Activated naive CD4-positive, alpha-beta T cell treated with anti-CD3 and anti-CD28 coated beads, Interleukin-2, amount 10 ng/mL, durations not matched to agents 7 days and 5 days (primary cell): ENCODE measurements around the gene CCNE1.

Source experiments
- CTCF ChIA-PET: fragments of 350-600 bp; sonication (Branson Sonifier 250); formaldehyde crosslinking; loops from one replicate; lab custom pipeline; 2021; ENCODE audit warnings: antibody characterized with exemption; lab: Charles Lee
- DNase-seq: peaks from one replicate; pipeline ENCODE4 v3.0.0-alpha.2; 2020
- H3K27ac Mint-ChIP-seq: one replicate; pipeline ENCODE4 v1.8.0; 2021; ENCODE audit warnings: mild to moderate bottlenecking, moderate library complexity, mixed read lengths
- H3K27me3 Mint-ChIP-seq: one replicate; pipeline ENCODE4 v1.8.0; 2021; ENCODE audit warnings: mild to moderate bottlenecking, mixed read lengths
- H3K36me3 Mint-ChIP-seq: one replicate; pipeline ENCODE4 v1.8.0; 2021; ENCODE audit warnings: mixed read lengths
- H3K4me1 Mint-ChIP-seq: one replicate; pipeline ENCODE4 v1.8.0; 2021; ENCODE audit warnings: mixed read lengths
- H3K4me3 Mint-ChIP-seq: one replicate; pipeline ENCODE4 v1.8.0; 2021; ENCODE audit warnings: mild to moderate bottlenecking, moderate library complexity, mixed read lengths
- H3K9me3 Mint-ChIP-seq: one replicate; pipeline ENCODE4 v1.8.0; 2021; ENCODE audit warnings: mixed read lengths

CCNE1 gene

GRCh38 chr19:29851769-29852521 is 40.2 kb downstream of the CCNE1 start:
- DNase-seq: no peak
- no peak overlapping the region for H3K4me3 Mint-ChIP-seq
- CTCF ChIA-PET: interaction anchor here (1.6 to 4.4 kb wide), 5 partner anchors 16 to 92 kb away, joined by 3 to 14 read pairs (median 5); no protein-coding TSS in a partner anchor
- H3K27ac Mint-ChIP-seq: no peak overlapping the region
- no peaks in the 10 kb centered on the region for H3K36me3 Mint-ChIP-seq
- no peaks in the 10 kb centered on the region for H3K9me3 Mint-ChIP-seq
- peaks cover 7% of the 10 kb centered on the region for H3K4me1 Mint-ChIP-seq
- peaks cover 9% of the 10 kb centered on the region for H3K27me3 Mint-ChIP-seq

- CTCF ChIA-PET: interaction anchor here (1.8 to 4.4 kb wide), 2 partner anchors 14 to 19 kb away, joined by 4 to 14 read pairs; no protein-coding TSS in a partner anchor
- Mint-ChIP-seq H3K27ac (no peak overlapping the region), H3K4me1 (peaks cover 7% of the 10 kb centered on the region), H3K36me3 (no peaks in the 10 kb centered on the region), H3K9me3 (no peaks in the 10 kb centered on the region), H3K27me3 (peaks cover 15% of the 10 kb centered on the region), H3K4me3 (no peak overlapping the region)
- no peak for DNase-seq
Measured at GRCh38 chr19:29854033-29854432, 42.2 kb downstream of the CCNE1 start.

DNA sequence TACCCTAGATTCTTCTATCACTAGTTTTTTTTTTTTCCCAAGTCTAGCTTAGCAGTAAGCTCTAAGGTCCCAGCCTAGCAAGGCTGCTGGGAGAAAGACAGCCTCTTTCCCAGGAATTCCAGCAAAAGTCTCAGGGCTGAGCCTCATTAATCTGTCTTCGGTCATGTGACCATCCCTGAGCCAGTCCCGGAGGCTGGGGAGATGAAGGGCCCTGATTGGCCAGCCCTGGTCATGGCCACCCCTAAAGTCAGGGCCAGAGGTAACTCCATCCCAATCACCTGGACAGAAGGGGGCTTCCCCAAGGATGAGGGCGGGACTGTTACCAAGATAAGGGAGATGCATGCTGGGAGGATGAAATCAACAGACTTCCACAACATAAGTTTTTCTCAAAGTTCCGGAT is 43.3 kb downstream of the CCNE1 start:
- H3K4me3 Mint-ChIP-seq: no peak overlapping the region
- peaks cover 11% of the 10 kb centered on the region for H3K27me3 Mint-ChIP-seq
- no peak overlapping the region for H3K27ac Mint-ChIP-seq
- H3K4me1 Mint-ChIP-seq: peaks cover 7% of the 10 kb centered on the region
- H3K36me3 Mint-ChIP-seq: no peaks in the 10 kb centered on the region
- DNase-seq: no peak
- no peaks in the 10 kb centered on the region for H3K9me3 Mint-ChIP-seq
- CTCF ChIA-PET: no interaction called here

- Mint-ChIP-seq H3K4me3 (no peak overlapping the region), H3K4me1 (peaks cover 7% of the 10 kb centered on the region), H3K9me3 (no peaks in the 10 kb centered on the region), H3K27me3 (peaks cover 16% of the 10 kb centered on the region), H3K36me3 (no peaks in the 10 kb centered on the region), H3K27ac (no peak overlapping the region)
- CTCF ChIA-PET: interaction anchor here (0.6 to 4.2 kb wide), 3 partner anchors 16 to 102 kb away, joined by 3 to 28 read pairs (median 4); no protein-coding TSS in a partner anchor
- DNase-seq: peak; percentile 6
Measured at GRCh38 chr19:29855741-29856500, 44.1 kb downstream of the CCNE1 start.

DNA sequence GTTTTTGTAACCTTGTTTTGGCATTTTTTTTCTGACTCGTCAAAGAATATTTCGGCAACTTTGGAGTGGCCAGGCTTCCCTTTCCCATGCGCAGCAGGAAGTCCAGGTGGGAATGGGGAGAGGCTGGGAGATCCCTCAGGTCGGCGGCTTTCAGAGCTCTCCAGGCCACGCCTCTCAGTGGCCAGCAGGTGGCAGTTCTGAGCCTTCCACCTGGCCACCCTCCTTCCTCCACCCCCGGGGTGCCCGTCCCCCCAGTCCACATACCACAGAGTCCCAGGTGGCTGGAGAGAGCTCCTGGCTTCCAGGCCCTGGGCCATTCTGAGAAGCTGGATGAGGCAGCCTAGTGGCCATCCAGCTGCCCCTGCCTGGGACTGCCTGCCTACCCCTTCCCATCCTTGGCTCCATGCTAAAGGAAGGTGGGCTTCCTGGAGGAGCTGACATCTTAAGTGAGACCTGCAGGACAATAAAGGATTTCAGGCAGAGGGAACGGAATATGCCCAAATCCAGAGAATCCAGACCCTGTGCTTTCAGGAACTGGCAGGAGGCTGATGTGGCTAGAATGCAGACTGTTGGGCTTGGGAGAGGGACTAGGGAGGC is 46.3 kb downstream of the CCNE1 start:
- Mint-ChIP-seq H3K27me3 (peaks cover 36% of the 10 kb centered on the region), H3K36me3 (no peaks in the 10 kb centered on the region), H3K4me3 (no peak overlapping the region), H3K9me3 (no peaks in the 10 kb centered on the region), H3K27ac (no peak overlapping the region), H3K4me1 (no peaks in the 10 kb centered on the region)
- CTCF ChIA-PET: interaction anchor here (0.7 to 4.2 kb wide), 19 partner anchors 9 to 142 kb away, joined by 3 to 28 read pairs (median 3); partner anchors contain the start of gene URI1
- DNase-seq: peak; percentile 60

- no peaks in the 10 kb centered on the region for H3K9me3 Mint-ChIP-seq
- peak; percentile 14 for DNase-seq
- H3K4me3 Mint-ChIP-seq: no peak overlapping the region
- no peak overlapping the region for H3K27ac Mint-ChIP-seq
- peaks cover 40% of the 10 kb centered on the region for H3K27me3 Mint-ChIP-seq
- no peaks in the 10 kb centered on the region for H3K36me3 Mint-ChIP-seq
- CTCF ChIA-PET: interaction anchor here (0.7 to 4.2 kb wide), 14 partner anchors 9 to 134 kb away, joined by 3 to 28 read pairs (median 4); no protein-coding TSS in a partner anchor
- no peaks in the 10 kb centered on the region for H3K4me1 Mint-ChIP-seq
Measured at GRCh38 chr19:29858621-29859020, 46.8 kb downstream of the CCNE1 start.

GRCh38 chr19:29860492-29860891 is 48.7 kb downstream of the CCNE1 start:
- H3K9me3 Mint-ChIP-seq: no peaks in the 10 kb centered on the region
- no peak overlapping the region for H3K4me3 Mint-ChIP-seq
- H3K27ac Mint-ChIP-seq: no peak overlapping the region
- H3K36me3 Mint-ChIP-seq: no peaks in the 10 kb centered on the region
- H3K27me3 Mint-ChIP-seq: peaks cover 54% of the 10 kb centered on the region
- CTCF ChIA-PET: interaction anchor here (0.7 to 1.0 kb wide), 2 partner anchors 14 to 98 kb away, joined by 3 read pairs; no protein-coding TSS in a partner anchor
- H3K4me1 Mint-ChIP-seq: no peaks in the 10 kb centered on the region
- DNase-seq: peak; percentile 21

DNA sequence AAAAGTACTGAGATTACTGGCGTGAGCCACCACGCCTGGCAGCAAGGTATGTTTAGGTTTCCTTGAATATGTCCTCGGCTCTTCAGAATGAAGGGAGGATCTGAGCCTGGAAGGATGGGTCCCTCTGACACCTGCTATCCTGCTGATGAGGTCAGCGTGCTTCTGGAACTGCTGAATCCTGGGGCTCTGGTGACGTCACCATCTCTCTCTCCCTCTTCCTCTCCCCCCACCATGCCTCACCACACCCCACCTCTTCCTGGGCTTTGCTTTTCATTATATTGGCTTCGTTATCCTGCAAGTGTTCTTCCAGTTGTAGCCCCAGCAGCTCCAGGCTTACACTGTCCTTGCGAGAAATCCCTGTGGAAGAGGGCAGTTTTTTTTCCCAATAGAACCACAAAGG is 49.8 kb downstream of the CCNE1 start:
- H3K4me1 Mint-ChIP-seq: no peaks in the 10 kb centered on the region
- no peak overlapping the region for H3K4me3 Mint-ChIP-seq
- peaks cover 60% of the 10 kb centered on the region for H3K27me3 Mint-ChIP-seq
- peaks cover under 1% of the 10 kb centered on the region for H3K9me3 Mint-ChIP-seq
- CTCF ChIA-PET: interaction anchor here (1.0 to 1.9 kb wide), 2 partner anchors 11 to 13 kb away, joined by 3 to 9 read pairs; no protein-coding TSS in a partner anchor
- H3K27ac Mint-ChIP-seq: no peak overlapping the region
- DNase-seq: peak; percentile 13
- no peaks in the 10 kb centered on the region for H3K36me3 Mint-ChIP-seq

- no peak for DNase-seq
- Mint-ChIP-seq H3K27me3 (peaks cover 51% of the 10 kb centered on the region), H3K4me3 (no peak overlapping the region), H3K4me1 (no peaks in the 10 kb centered on the region), H3K36me3 (no peaks in the 10 kb centered on the region), H3K27ac (no peak overlapping the region), H3K9me3 (peaks cover 9% of the 10 kb centered on the region)
- CTCF ChIA-PET: no interaction called here
Measured at GRCh38 chr19:29866011-29866410, 54.2 kb downstream of the CCNE1 start.

GRCh38 chr19:29867984-29868383 is 56.2 kb downstream of the CCNE1 start:
- H3K4me3 Mint-ChIP-seq: no peak overlapping the region
- peaks cover 10% of the 10 kb centered on the region for H3K4me1 Mint-ChIP-seq
- CTCF ChIA-PET: interaction anchor here (0.7 to 1.5 kb wide), 3 partner anchors 15 to 133 kb away, joined by 3 to 4 read pairs (median 3); no protein-coding TSS in a partner anchor

GRCh38 chr19:29871143-29871542 is 59.4 kb downstream of the CCNE1 start:
- peaks cover 13% of the 10 kb centered on the region for H3K4me1 Mint-ChIP-seq
- no peak overlapping the region for H3K27ac Mint-ChIP-seq
- no peaks in the 10 kb centered on the region for H3K36me3 Mint-ChIP-seq
- no peak for DNase-seq
- CTCF ChIA-PET: interaction anchor here (1.7 to 7.2 kb wide), 6 partner anchors 14 to 143 kb away, joined by 3 to 71 read pairs (median 18); no protein-coding TSS in a partner anchor
- peaks cover 43% of the 10 kb centered on the region for H3K27me3 Mint-ChIP-seq
- H3K4me3 Mint-ChIP-seq: no peak overlapping the region
- peaks cover 9% of the 10 kb centered on the region for H3K9me3 Mint-ChIP-seq

More at GRCh38 chr19:29867984-29868383, 56.2 kb downstream of the CCNE1 start:
- no peak for DNase-seq
- Mint-ChIP-seq H3K9me3 (peaks cover 9% of the 10 kb centered on the region), H3K27ac (no peak overlapping the region), H3K36me3 (no peaks in the 10 kb centered on the region), H3K27me3 (peaks cover 50% of the 10 kb centered on the region)

GRCh38 chr19:29872224-29872731 is 60.5 kb downstream of the CCNE1 start:
- Mint-ChIP-seq H3K9me3 (peaks cover 6% of the 10 kb centered on the region), H3K4me3 (peak overlapping the region; percentile 65), H3K27ac (no peak overlapping the region), H3K36me3 (no peaks in the 10 kb centered on the region), H3K27me3 (peaks cover 48% of the 10 kb centered on the region), H3K4me1 (peaks cover 18% of the 10 kb centered on the region)
- peak; percentile 43 for DNase-seq
- CTCF ChIA-PET: interaction anchor here (0.7 to 7.2 kb wide), 19 partner anchors 10 to 174 kb away, joined by 3 to 71 read pairs (median 6); no protein-coding TSS in a partner anchor

DNA sequence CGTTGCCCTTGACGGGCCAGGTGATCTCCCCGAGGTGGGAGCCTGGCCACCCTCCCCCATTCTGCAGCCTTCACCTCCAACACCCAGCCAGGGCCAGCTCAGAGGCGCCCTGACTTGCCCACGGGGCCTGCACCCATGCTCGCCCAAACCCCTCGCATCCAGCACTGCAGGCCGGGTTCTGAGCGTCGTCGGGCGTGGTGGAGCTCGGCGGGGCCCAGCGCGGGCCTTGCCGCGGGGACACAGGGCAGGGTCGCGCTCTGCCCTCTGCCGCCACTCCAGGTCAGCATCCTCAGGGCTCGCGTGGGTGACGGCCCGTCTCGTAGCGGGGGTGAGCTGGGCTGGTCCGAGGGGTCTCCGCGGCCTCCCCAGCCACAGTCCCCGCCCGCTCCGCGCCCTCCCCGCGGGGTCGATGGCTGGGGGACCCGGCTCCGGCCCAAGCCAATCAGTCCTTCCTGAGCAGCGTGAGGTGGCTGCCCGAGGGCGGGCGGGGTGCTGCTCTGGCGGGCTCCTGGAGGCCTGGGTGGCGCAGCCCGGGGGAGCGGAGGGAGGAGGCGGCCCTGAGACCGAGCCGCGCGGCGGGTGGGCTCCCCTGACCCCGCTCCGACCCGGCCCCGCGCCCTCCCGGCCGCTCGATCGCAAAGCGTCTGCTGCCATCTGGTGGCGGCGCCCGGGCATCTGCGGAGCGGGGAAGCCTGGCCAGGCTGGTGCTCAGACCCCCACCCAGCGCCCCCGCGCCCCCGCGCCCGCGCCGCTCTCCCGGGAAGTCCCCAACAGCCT is 61.4 kb downstream of the CCNE1 start:
- Mint-ChIP-seq H3K27ac (no peak overlapping the region), H3K9me3 (peaks cover 2% of the 10 kb centered on the region), H3K4me3 (peak overlapping the region; percentile 65), H3K4me1 (peaks cover 18% of the 10 kb centered on the region), H3K27me3 (peaks cover 48% of the 10 kb centered on the region), H3K36me3 (no peaks in the 10 kb centered on the region)
- DNase-seq: peak; percentile 77
- CTCF ChIA-PET: interaction anchor here (0.7 to 7.2 kb wide), 20 partner anchors 11 to 174 kb away, joined by 3 to 71 read pairs (median 5); no protein-coding TSS in a partner anchor
